Esophagus squamous epithelium (tissue), 5 donors: Measurements from ENCODE around the gene ELMO1. TPM values are rescaled to one million over a fixed set of nuclear protein-coding genes. Genes with fewer than 3 reads are reported as not detected.

Source experiments
- DNase-seq: peaks from one replicate; lab custom pipeline; 2025; lab: John Stamatoyannopoulos, UW
- H3K27ac ChIP-seq, 4 donors: fragments of 200-600 bp; sonication (generic); one replicate each; pipeline ENCODE4 v1.5.1; 2016 to 2019; ENCODE audit warnings: mild to moderate bottlenecking in 1 of 4
- H3K27me3 ChIP-seq, 4 donors: fragments of 200-600 bp; sonication (generic); 1 replicate in 3 of 4; 2 replicates in 1 of 4; pipeline versions ENCODE4 v1.5.1 to v1.6.0; 2017 to 2021; ENCODE audit warnings: antibody characterized with exemption in 1 of 4
- H3K36me3 ChIP-seq, 3 donors: fragments of 200-600 bp; sonication (generic); one replicate each; pipeline ENCODE4 v1.5.1; 2016 to 2019
- H3K4me1 ChIP-seq, 3 donors: fragments of 200-600 bp; sonication (generic); one replicate each; pipeline ENCODE4 v1.5.1; 2017 to 2019
- H3K4me3 ChIP-seq, 4 donors: fragments of 200-600 bp; sonication (generic); 1 replicate in 3 of 4; 2 replicates in 1 of 4; pipeline ENCODE4 v1.5.1; 2016 to 2019; ENCODE audit warnings: mild to moderate bottlenecking in 2 of 4, moderate library complexity in 1 of 4
- H3K9me3 ChIP-seq, 3 donors: fragments of 200-600 bp; sonication (generic); one replicate each; pipeline ENCODE4 v1.5.1; 2016 to 2019
- CTCF ChIP-seq, 6 experiments: fragments of 450-650 bp in 4 of 6; fragments of 200-600 bp in 2 of 6; sonication (generic) in 2 of 6; IDR thresholded peaks; one replicate each; pipeline ENCODE4 v1.5.1; 2016 to 2019; ENCODE audit warnings: antibody characterized with exemption in 6 of 6, mild to moderate bottlenecking in 4 of 6, moderate library complexity in 4 of 6
- POLR2A ChIP-seq, 4 donors: fragments of 450-650 bp; IDR thresholded peaks; one replicate each; pipeline ENCODE4 v1.6.1; 2017; ENCODE audit warnings: antibody characterized with exemption in 4 of 4, mild to moderate bottlenecking in 4 of 4, moderate library complexity in 3 of 4
- whole genome bisulfite sequencing, 2 donors: methylation state at CpG; one replicate each; pipeline ENCODE4 v1.1.5; 2018; 5-methylcytosine and 5-hydroxymethylcytosine counted together
- intact Hi-C: fragments of 100-400 bp; cut with DNase I; formaldehyde crosslinking; loops from one replicate; pipeline ENCODE4 v1.15.0; 2022
- total RNA-seq, 4 donors: library from RNA; depleted of rRNA; stranded (reverse); fragments of >200 nt; gene quantifications; one replicate each; pipeline ENCODE4 v1.1.0, GENCODE V29; 2016
- donor health status: DM: yes; HTN: yes; CAD: no.

The ELMO1 gene
- total RNA-seq, 4 donors from 2014 or later = 0.68 to 36.6 (median 11.8) TPM

GRCh38 chr7:36906956-36907635, 541.6 kb downstream of the ELMO1 start:
- Histone ChIP-seq H3K4me1 (peaks cover 0 to 7% (median 0%) of the 10 kb centered on the region in 3 donors), H3K27ac (no peak overlapping the region), H3K9me3 (no peaks in the 10 kb centered on the region), H3K4me3 (no peak overlapping the region), H3K27me3 (no peaks in the 10 kb centered on the region), H3K36me3 (no peaks in the 10 kb centered on the region)
- WGBS, 2 donors = 59 to 71% methylated on average over 3 of the region's 3 CpGs
- intact Hi-C loops = no loop called here
- DNase-seq = no peak
- TF ChIP-seq POLR2A (IDR thresholded peaks at IDR 0.05) = no peak
- TF ChIP-seq CTCF (IDR thresholded peaks at IDR 0.05) = no peak

- H3K9me3 ChIP-seq = no peaks in the 10 kb centered on the region
- no peaks in the 10 kb centered on the region for H3K27me3 ChIP-seq
- intact Hi-C loops = no loop called here
- DNase-seq = no peak
- TF ChIP-seq CTCF (IDR thresholded peaks at IDR 0.05) = no peak
- no peak for TF ChIP-seq POLR2A (IDR thresholded peaks at IDR 0.05)
- H3K36me3 ChIP-seq = no peaks in the 10 kb centered on the region
- H3K27ac ChIP-seq = no peak overlapping the region
- 89 to 94% methylated on average over 4 of the region's 4 CpGs for WGBS, 2 donors
- peaks cover 0 to 7% (median 0%) of the 10 kb centered on the region in 3 donors for H3K4me1 ChIP-seq
- no peak overlapping the region for H3K4me3 ChIP-seq
Measured at GRCh38 chr7:36906448-36906847, 542.2 kb downstream of the ELMO1 start.

DNA sequence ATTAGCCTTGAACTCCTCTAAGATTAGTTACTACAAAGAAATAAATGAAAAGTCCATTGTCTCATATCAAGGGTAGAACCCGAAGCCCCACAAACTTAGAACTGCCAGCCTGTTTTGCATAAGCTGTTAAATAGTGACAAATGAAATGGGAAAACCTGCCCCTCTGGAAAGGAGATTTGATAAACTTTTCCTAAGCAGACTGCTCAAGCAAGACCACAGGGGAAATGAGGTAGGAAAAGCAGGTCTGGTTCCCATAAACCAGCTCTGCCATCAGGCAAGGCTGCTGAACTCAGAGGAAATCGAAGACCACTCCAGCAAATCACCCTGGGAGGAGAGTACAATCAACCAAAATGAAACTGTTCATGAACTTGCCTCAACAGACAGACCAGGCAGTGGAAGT, 542.8 kb downstream of the ELMO1 start:
- no peak for DNase-seq
- TF ChIP-seq CTCF (IDR thresholded peaks at IDR 0.05) = no peak
- Histone ChIP-seq H3K4me3 (no peak overlapping the region), H3K27me3 (no peaks in the 10 kb centered on the region), H3K4me1 (peaks cover 0 to 7% (median 0%) of the 10 kb centered on the region in 3 donors), H3K27ac (no peak overlapping the region), H3K36me3 (no peaks in the 10 kb centered on the region), H3K9me3 (no peaks in the 10 kb centered on the region)
- intact Hi-C loops = no loop called here
- WGBS, 2 donors = 81 to 89% methylated on average over 2 of the region's 2 CpGs

DNA sequence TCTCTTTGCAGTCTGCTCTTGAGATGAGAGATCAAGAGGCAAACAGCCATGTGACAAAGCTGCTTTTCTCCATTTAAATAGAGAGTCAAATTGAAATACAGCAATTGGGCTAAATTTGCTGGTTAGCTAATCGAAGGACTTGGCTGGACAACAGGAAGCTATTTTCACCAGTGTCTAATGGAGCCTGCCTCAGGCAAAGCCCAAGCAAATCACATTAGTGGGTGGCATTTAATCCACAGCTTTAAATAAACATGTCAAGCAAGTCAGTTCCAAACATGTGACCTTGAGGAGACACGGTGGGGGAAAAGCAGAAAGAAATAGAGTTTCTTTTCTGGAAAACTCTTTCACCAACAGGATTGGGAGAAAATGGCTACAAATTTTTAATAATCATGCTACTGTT, 543.9 kb downstream of the ELMO1 start:
- no peaks in the 10 kb centered on the region for H3K27me3 ChIP-seq
- no peak for DNase-seq
- peaks cover 0 to 7% (median 0%) of the 10 kb centered on the region in 3 donors for H3K4me1 ChIP-seq
- TF ChIP-seq POLR2A (IDR thresholded peaks at IDR 0.05) (no peak), CTCF (IDR thresholded peaks at IDR 0.05) (no peak)
- H3K27ac ChIP-seq = no peak overlapping the region
- 23 to 25% methylated on average over 2 of the region's 2 CpGs for WGBS, 2 donors
- H3K9me3 ChIP-seq = no peaks in the 10 kb centered on the region
- no peaks in the 10 kb centered on the region for H3K36me3 ChIP-seq
- no peak overlapping the region for H3K4me3 ChIP-seq
- intact Hi-C loops = no loop called here

- WGBS, 2 donors = 80 to 95% methylated on average over 2 to 3 of the region's 3 CpGs
Measured at GRCh38 chr7:36904101-36904500, 544.6 kb downstream of the ELMO1 start.

More at GRCh38 chr7:36904101-36904500, 544.6 kb downstream of the ELMO1 start:
- H3K4me3 ChIP-seq = no peak overlapping the region
- DNase-seq = no peak
- H3K9me3 ChIP-seq = no peaks in the 10 kb centered on the region
- no peak overlapping the region for H3K27ac ChIP-seq
- H3K36me3 ChIP-seq = no peaks in the 10 kb centered on the region
- peaks cover 0 to 7% (median 0%) of the 10 kb centered on the region in 3 donors for H3K4me1 ChIP-seq
- no peak for TF ChIP-seq CTCF (IDR thresholded peaks at IDR 0.05)
- no peak for TF ChIP-seq POLR2A (IDR thresholded peaks at IDR 0.05)
- intact Hi-C loops = no loop called here
- no peaks in the 10 kb centered on the region for H3K27me3 ChIP-seq
